ENCODE results near the gene RHOBTB3. TPM values are rescaled to one million over a fixed set of nuclear protein-coding genes. Genes with fewer than 3 reads are reported as not detected.
"Not testable (repeated sequence)": the region's sequence is repeated elsewhere in the genome, so short reads cannot be mapped to it uniquely, and the experiment has no call there.

The RHOBTB3 gene
- total and polyA plus RNA-seq, 10 of the 15 experiments (the other 5 are each of a cell fraction or from before 2014, with no cell fraction given): 3.6 to 42.8 (median 8.4) TPM

GRCh38 chr5:95707055-95707454 lies 24.1 kb upstream of the RHOBTB3 start:
- ATAC-seq (no peak), FAIRE-seq (no peak), DNase-seq (ENCODE audit: low read depth, low spot score) (no peak)
- no peak for TF ChIP-seq WRNIP1 (IDR thresholded peaks at IDR 0.05; ENCODE audit: borderline replicate concordance, low read depth, low read length)
- RAD21 ChIA-PET (ENCODE audit: unreplicated experiment): no interaction called here
- Histone ChIP-seq H3K9me3 (replicated peaks; ENCODE audit: control insufficient read depth, insufficient read depth, low read length) (no peaks in the 10 kb centered on the region), H3K4me2 (ENCODE audit: control insufficient read depth, insufficient read depth) (no peak overlapping the region), H3K36me3 (ENCODE audit: control insufficient read depth in 2 of 2, insufficient read depth in 2 of 2, low read length in 1 of 2) (no peaks in the 10 kb centered on the region), H3K79me2 (ENCODE audit: control insufficient read depth, insufficient read depth, low read length) (no peaks in the 10 kb centered on the region), H3K27ac (ENCODE audit: control insufficient read depth, insufficient read depth) (no peak overlapping the region), H3K9ac (ENCODE audit: control insufficient read depth, insufficient read depth, low read length) (no peak overlapping the region), H3K27me3 (replicated peaks in 1 of 2; ENCODE audit: control insufficient read depth in 2 of 2, insufficient read depth in 2 of 2, low read length in 1 of 2) (no peaks in the 10 kb centered on the region), H4K20me1 (ENCODE audit: control insufficient read depth, insufficient read depth) (no peaks in the 10 kb centered on the region), H3K4me3 (no peak overlapping the region), H3K4me1 (ENCODE audit: control insufficient read depth, insufficient read depth, low read length) (no peaks in the 10 kb centered on the region), H2AFZ (ENCODE audit: control insufficient read depth, low read depth, low read length) (no peak overlapping the region)
- intact Hi-C loops (cut with micrococcal nuclease; ENCODE audit: unreplicated experiment): no loop called here
- SMC1A ChIA-PET (ENCODE audit: uncharacterized antibody, unreplicated experiment): interaction anchor here (1.0 to 1.5 kb wide), 3 partner anchors 27 to 145 kb away, joined by 3 read pairs; no protein-coding TSS in a partner anchor
- CTCF ChIA-PET: no interaction called here
- POLR2A ChIA-PET: interaction anchor here (1.0 kb wide), 1 partner anchor 9 kb away, joined by 4 read pairs; no protein-coding TSS in a partner anchor
- in situ Hi-C loops (cut with MboI): no loop called here
- BruUV-seq (replicated peaks): no TSS peak
- 85% methylated on average over 9 of the region's 9 CpGs for WGBS (ENCODE audit: insufficient coverage, insufficient replicate concordance, low lambda C conversion rate, missing lambda C conversion rate)

GRCh38 chr5:95707534-95708188 lies 23.5 kb upstream of the RHOBTB3 start:
- RAD21 ChIA-PET (ENCODE audit: unreplicated experiment); H3K27ac ChIP-seq (ENCODE audit: control insufficient read depth, insufficient read depth); H3K27me3 ChIP-seq (replicated peaks in 1 of 2; ENCODE audit: control insufficient read depth in 2 of 2, insufficient read depth in 2 of 2, low read length in 1 of 2); FAIRE-seq; H3K4me3 ChIP-seq; H3K9ac ChIP-seq (ENCODE audit: control insufficient read depth, insufficient read depth, low read length); H3K4me2 ChIP-seq (ENCODE audit: control insufficient read depth, insufficient read depth); H3K9me3 ChIP-seq (replicated peaks; ENCODE audit: control insufficient read depth, insufficient read depth, low read length); in situ Hi-C loops (cut with MboI); DNase-seq (ENCODE audit: low read depth, low spot score); H3K4me1 ChIP-seq (ENCODE audit: control insufficient read depth, insufficient read depth, low read length); H2AFZ ChIP-seq (ENCODE audit: control insufficient read depth, low read depth, low read length); H4K20me1 ChIP-seq (ENCODE audit: control insufficient read depth, insufficient read depth); intact Hi-C loops (cut with micrococcal nuclease; ENCODE audit: unreplicated experiment); H3K36me3 ChIP-seq (ENCODE audit: control insufficient read depth in 2 of 2, insufficient read depth in 2 of 2, low read length in 1 of 2); CTCF ChIA-PET; ATAC-seq; BruUV-seq (replicated peaks); H3K79me2 ChIP-seq (ENCODE audit: control insufficient read depth, insufficient read depth, low read length): not testable (repeated sequence)
- ChIA-PET SMC1A (ENCODE audit: uncharacterized antibody, unreplicated experiment) (interaction anchor here (1.0 to 1.5 kb wide), 3 partner anchors 27 to 145 kb away, joined by 3 read pairs; no protein-coding TSS in a partner anchor), POLR2A (interaction anchor here (1.0 kb wide), 1 partner anchor 10 kb away, joined by 4 read pairs; no protein-coding TSS in a partner anchor)
- WGBS (ENCODE audit: insufficient coverage, insufficient replicate concordance, low lambda C conversion rate, missing lambda C conversion rate): 61% methylated on average over 8 of the region's 8 CpGs
